GM12891 (cell line): ENCODE measurements around the gene ETAA1.

Experiments
- PAX5 ChIP-seq: IDR thresholded peaks from 2 replicates; pipeline ENCODE4 v1.6.1; 2011; ENCODE audit warnings: low read length, moderate library complexity, mild to moderate bottlenecking; ENCODE audit not compliant: insufficient read depth, severe bottlenecking
- POLR2A ChIP-seq: IDR thresholded peaks from 2 replicates; pipeline ENCODE4 v1.6.1; 2011; ENCODE audit warnings: low read depth, low read length, control low read depth
- POLR2AphosphoS5 ChIP-seq: IDR thresholded peaks from 2 replicates; pipeline ENCODE4 v1.6.1; 2011; ENCODE audit warnings: low read depth, low read length, control low read depth
- POU2F2 ChIP-seq: IDR thresholded peaks from 2 replicates; pipeline ENCODE4 v1.6.1; 2011; ENCODE audit warnings: low read depth, mild to moderate bottlenecking, control low read depth, low read length, moderate library complexity
- SPI1 ChIP-seq: IDR thresholded peaks from 2 replicates; pipeline ENCODE4 v1.6.1; 2011; ENCODE audit warnings: low read depth, low read length, control low read depth

DNA sequence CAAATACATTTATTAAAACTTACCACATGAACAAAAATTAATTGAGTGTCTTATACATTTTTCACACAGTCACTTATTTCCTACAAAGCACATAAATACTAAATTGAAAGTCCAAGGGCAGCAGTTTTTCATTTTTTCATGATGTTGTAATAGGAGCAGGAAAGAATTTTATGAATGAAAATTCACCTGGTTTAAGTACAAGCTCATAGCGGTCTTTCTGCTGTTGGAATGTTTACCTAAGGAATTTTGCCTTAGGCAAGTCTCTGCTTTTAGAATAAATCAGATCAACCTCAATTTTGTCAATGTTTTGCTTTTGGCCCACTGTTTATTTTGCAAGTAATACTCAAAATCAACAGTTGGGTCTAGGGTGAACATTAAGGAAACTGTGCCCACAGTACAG lies 40.0 kb downstream of the ETAA1 start:
- TF ChIP-seq POLR2AphosphoS5 (no peak), SPI1 (no peak), POLR2A (no peak), POU2F2 (no peak), PAX5 (no peak)
